SHP77 (cell line): ENCODE results near the gene RPL7L1.
A peak's percentile ranks its signal among the peaks of the same experiment; 100 is the strongest.
"Not testable (repeated sequence)": the region's sequence is repeated elsewhere in the genome, so short reads cannot be mapped to it uniquely, and the experiment has no call there.

ENCODE experiments used
- DNase-seq, 2 experiments: peaks; one replicate each; lab custom pipeline; 2025; lab: John Stamatoyannopoulos, UW

RPL7L1 gene

GRCh38 chr6:42891199-42891722 is 11.8 kb downstream of the RPL7L1 start:
- DNase-seq = no peak

DNA sequence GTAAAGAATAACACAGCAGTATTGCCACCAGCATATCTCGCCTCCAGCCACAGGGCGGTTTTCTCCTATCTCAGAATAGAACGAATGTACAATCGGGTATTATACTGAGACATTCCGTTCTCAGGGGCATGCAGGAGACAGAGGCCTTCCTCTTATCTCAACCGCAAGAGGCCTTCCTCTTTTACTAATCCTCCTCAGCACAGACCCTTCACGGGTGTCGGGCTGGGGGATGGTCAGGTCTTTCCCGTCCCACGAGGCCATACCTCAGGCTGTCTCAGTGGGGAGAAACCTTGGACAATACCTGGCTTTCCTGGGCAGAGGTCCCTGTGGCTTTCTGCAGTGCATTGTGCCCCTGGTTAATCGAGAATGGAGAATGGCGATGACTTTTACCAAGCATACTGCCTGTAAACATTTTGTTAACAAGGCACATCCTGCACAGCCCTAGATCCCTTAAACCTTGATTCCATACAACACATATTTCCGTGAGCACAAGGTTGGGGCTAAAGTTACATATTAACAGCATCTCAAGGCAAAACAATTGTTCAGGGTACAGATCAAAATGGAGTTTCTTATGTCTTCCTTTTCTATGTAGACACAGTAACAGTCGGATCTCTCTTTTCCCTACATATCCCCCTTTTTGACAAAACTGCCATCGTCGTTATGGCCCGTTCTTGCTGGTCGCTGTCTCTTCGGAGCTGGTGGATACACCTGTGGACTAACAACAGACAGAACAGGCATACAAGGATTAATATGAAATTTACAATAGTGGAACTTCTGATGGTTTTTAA is 14.8 kb downstream of the RPL7L1 start:
- not testable (repeated sequence) for DNase-seq

DNA sequence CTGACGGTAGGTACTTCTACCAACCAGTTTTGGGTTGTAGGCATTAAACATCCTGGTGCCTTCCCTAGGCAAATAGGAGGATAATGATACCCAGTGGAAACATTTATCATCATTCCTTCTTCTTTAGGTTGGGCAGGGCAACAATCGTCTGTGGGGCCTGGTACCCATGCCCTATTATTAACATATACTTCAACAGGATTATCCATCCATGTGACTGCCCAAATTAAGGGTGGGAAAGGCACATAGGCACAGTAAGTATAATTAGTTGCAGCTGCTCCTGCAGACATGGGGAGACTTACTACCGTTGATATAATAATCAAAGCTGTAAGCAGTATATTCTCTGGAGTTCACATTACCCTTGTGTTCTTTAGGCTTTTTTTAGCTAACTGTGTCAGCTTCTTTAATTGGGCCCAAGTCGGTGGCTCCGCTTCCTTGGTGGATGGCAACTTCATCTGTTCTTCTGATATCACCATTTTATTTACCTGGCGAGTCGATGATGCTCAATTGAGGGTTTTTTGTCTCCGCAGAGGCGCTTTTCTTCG is 16.8 kb downstream of the RPL7L1 start:
- DNase-seq = no peak

DNA sequence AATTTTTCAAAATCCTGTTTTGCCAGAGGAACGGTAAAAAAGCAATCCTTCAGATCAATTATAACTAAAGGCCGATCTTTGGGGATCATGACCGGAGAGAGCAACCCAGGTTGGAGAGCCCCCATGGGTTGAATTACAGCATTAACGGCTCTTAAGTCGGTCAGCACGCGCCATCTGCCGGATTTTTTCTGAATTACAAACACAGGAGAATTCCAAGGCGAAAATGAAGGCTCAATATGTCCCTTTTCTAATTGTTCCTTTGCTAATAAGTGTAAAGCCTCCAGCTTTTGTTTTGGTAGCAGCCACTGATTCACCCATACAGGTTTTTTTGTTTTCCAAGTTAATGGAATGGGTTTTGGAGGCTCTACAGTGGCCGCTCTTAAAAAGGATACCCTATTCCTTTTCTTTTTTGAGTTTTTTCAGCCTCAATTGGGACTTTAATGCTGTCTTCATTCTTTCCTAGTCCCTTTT is 19.5 kb downstream of the RPL7L1 start:
- DNase-seq = peak; percentile 77 to 78

GRCh38 chr6:42899871-42900270 is 20.5 kb downstream of the RPL7L1 start:
- DNase-seq = peak in 1 of 2 experiments; percentile 23

GRCh38 chr6:42901538-42901957 is 22.1 kb downstream of the RPL7L1 start:
- peak; percentile 94 to 95 for DNase-seq

GRCh38 chr6:42902429-42903263 is 23.2 kb downstream of the RPL7L1 start:
- DNase-seq = peak; percentile 20 to 23

GRCh38 chr6:42904467-42904866 is 25.1 kb downstream of the RPL7L1 start:
- DNase-seq = no peak

- no peak for DNase-seq
Measured at GRCh38 chr6:42907336-42907735, 27.9 kb downstream of the RPL7L1 start.

DNA sequence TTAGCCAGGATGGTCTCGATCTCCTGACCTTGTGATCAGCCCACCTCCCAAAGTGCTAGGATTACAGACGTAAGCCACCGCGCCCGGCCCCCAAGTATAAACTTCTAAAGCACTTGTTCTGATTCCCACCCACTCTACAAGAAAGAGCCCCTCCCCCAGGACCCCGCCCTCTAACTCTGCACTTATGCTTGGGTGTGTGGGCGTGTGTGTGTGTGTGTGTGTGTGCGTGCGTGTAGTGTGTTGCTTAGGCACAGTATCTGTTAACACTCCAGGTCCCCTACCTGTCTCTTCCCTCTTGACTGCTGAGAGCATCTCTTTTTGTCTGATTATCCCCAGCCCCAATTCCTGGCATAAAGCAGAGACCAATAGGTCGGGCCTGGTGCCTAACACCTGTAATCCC is 30.4 kb downstream of the RPL7L1 start:
- DNase-seq = no peak

DNA sequence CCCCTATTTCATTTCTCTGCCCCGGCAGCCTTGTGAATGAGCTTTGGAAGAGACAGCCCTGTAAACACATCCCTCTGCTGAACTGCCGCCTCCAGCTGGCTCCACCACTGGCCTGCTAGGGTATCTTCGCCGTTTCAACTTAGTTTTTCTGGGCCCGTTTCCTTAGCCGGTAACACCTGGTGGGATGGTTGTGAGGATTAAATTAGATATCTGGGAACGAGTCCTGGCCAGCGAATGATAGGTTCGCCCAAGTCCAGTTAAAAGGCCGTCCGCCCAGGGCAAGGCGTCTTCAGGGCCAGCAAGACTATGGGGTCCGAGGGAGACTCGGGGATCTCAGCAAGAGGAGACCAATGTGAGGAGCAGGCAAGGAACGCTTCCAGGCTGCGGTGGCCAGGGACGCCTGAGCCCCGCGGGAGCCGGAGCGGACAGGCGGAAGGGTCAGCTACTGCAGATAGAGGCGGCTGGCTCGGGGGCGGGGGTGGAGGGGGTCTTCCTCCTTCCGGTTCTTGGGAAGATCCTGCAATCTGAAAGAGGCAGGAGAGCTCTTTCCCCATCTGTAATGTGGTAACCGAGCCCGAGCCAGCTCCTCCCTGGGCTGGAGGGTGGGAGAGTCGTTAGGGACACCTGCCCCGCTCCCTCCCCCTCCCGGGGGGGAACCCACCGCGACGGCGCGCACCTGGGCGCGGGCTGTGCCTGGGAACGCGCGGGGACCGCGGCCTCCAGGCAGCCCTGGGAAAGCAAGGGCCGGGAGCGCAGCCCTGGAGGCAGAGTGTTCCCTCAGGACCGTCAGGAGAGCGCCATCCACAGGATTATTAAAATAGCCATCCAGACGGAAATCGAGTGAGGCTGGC is 32.0 kb downstream of the RPL7L1 start:
- no peak for DNase-seq

DNA sequence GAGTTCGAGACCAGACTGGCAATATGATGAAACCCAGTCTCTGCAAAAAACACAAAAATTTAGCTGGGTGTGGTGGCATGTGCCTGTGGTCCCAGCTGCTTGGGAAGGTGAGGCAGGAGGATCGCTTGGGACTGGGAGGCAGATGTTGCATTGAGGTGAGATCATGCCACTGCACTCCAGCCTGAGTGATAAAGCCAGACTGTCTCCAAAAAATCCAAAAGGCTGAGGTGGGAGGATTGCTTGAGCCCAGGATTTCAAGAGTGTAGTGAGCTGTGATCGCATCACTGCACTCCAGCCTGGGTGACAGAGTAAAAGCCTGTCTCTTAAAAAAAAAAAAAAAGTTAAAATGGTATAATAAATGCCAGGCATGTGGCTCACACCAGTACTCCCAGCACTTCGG is 35.1 kb downstream of the RPL7L1 start:
- no peak for DNase-seq

DNA sequence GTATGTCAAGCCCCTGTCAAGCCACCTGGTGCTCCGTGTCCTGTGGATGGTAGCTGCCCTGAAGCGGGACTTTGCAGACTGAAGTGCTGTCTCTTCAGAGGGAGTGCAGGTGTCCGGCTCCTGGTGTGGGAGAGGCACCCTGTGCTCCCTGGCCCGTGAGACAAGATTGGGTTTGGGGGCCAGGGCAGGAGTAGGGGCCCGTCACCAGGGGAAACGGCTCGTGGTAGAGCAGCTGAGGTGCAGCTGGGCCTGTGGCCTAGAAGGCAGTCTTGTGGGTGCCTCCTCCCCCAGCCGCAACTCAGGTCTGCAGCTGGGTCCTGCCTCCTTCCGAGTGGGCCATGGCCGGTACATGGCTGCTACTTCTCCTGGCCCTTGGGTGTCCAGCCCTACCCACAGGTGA is 36.3 kb downstream of the RPL7L1 start, which contains the start of gene PTCRA:
TSS of gene PTCRA (plus strand) at position 322 of the 400 bp plus-strand sequence. CDS start at position 339, 17 bp downstream.
- no peak for DNase-seq

DNA sequence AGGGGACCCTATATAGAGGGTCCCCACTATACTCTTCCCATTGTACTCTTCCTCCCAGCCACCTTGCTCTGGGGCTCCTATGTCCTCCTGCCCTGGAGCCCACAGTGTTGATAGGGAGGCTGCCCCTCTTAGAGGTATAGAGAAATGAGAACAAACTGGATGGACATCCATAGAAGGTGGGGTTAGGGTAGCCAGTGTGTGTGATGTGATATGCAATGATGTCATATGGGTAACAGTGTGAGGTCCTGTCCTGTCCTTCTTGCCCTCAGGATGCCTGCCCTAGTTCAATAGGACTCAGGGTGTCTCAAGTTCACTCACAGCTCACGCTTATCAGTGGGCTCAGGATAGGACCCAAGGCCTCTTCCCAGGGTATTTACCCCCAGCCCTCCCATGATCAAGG is 36.9 kb downstream of the RPL7L1 start:
- DNase-seq = no peak

- no peak for DNase-seq
Measured at GRCh38 chr6:42921801-42922200, 42.4 kb downstream of the RPL7L1 start.

GRCh38 chr6:42923666-42924065 is 44.2 kb downstream of the RPL7L1 start:
- no peak for DNase-seq

GRCh38 chr6:42925248-42925857 is 45.9 kb downstream of the RPL7L1 start:
- DNase-seq = no peak

GRCh38 chr6:42928986-42929820 is 49.8 kb downstream of the RPL7L1 start, which contains the start of gene CNPY3:
TSS of gene CNPY3 (plus strand) at chr6:42929480. CDS start at chr6:42929571, 91 bp downstream.
- DNase-seq = peak; percentile 95 to 98

DNA sequence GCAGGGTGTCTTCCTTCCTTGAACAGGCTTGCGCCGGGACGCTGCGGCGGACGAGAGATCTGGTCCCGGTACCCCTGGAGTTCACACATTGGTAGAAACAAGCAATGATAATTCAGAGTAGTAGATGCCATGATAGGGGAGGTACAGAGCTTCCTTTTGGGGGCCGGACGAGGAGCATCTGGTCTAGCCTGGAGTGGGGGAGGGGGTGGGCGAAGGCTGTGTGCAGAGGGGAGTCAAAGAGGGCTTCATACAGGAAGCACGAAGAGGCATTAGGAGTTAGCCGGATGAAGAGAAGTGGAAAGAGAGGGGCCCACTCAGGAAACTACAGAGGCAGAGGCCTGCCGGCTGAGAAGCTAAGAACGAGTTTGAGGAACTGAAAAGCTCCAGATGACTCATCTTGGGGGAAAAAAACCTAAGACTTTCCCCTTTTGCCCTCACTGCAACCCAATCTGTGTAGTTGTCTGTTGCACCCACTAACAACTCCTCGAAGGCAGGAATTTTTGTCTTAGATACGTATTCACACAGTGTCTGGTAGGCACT is 50.5 kb downstream of the RPL7L1 start:
- peak in 1 of 2 experiments; percentile 39 for DNase-seq

- DNase-seq = no peak
Measured at GRCh38 chr6:42932412-42932811, 53.0 kb downstream of the RPL7L1 start.
